Activated T-cell treated with anti-CD3 and anti-CD28 coated beads for 1 hour (primary cell): ENCODE data around the gene CCDC87.
"Not testable (repeated sequence)": the region's sequence is repeated elsewhere in the genome, so short reads cannot be mapped to it uniquely, and the experiment has no call there.

ENCODE experiments used
- DNase-seq: peaks from one replicate; pipeline ENCODE4 v3.0.0-alpha.2; 2020; ENCODE audit warnings: low read depth

Gene CCDC87, protein sequence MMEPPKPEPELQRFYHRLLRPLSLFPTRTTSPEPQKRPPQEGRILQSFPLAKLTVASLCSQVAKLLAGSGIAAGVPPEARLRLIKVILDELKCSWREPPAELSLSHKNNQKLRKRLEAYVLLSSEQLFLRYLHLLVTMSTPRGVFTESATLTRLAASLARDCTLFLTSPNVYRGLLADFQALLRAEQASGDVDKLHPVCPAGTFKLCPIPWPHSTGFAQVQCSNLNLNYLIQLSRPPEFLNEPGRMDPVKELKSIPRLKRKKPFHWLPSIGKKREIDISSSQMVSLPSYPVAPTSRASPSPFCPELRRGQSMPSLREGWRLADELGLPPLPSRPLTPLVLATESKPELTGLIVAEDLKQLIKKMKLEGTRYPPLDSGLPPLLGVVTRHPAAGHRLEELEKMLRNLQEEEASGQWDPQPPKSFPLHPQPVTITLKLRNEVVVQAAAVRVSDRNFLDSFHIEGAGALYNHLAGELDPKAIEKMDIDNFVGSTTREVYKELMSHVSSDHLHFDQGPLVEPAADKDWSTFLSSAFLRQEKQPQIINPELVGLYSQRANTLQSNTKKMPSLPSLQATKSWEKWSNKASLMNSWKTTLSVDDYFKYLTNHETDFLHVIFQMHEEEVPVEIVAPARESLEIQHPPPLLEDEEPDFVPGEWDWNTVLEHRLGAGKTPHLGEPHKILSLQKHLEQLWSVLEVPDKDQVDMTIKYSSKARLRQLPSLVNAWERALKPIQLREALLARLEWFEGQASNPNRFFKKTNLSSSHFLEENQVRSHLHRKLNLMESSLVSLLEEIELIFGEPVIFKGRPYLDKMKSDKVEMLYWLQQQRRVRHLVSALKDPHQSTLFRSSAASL

DNA sequence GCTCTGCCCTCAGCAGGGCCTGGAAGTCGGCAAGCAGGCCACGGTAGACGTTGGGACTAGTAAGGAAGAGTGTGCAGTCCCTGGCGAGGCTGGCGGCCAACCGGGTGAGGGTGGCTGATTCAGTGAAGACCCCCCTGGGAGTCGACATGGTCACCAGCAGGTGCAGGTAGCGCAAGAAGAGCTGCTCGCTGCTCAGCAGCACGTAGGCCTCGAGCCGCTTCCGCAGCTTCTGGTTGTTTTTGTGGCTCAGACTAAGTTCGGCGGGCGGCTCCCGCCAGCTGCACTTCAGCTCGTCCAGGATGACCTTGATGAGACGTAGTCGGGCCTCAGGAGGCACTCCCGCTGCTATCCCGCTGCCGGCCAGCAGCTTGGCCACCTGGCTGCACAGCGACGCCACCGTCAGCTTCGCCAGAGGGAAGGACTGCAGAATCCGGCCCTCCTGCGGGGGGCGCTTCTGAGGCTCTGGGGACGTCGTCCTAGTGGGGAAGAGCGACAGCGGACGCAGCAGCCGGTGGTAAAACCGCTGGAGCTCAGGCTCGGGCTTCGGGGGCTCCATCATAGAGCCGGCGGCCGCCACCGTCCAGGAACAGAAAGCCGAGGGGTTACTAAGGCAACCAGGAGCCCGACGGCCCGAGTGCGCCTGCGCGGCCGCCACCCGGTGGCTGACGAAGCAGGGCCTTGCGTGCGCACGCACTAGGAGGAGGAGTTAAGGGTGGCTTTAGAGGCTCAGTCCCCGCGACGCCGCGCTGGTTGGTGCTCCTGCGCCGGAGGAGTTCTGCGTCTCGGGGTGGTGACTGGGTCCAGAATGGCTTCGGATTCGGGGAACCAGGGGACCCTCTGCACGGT lies at the start of gene CCDC87, which contains the start of gene CCS:
Gene CCDC87 (minus strand): TSS at position 607 of the 846 bp plus-strand sequence. CDS start 48 bp downstream, at position 559.
Gene CCS (plus strand): TSS at position 729 of the 846 bp plus-strand sequence. CDS start 77 bp downstream, at position 806.
- peak; percentile 99 for DNase-seq

DNA sequence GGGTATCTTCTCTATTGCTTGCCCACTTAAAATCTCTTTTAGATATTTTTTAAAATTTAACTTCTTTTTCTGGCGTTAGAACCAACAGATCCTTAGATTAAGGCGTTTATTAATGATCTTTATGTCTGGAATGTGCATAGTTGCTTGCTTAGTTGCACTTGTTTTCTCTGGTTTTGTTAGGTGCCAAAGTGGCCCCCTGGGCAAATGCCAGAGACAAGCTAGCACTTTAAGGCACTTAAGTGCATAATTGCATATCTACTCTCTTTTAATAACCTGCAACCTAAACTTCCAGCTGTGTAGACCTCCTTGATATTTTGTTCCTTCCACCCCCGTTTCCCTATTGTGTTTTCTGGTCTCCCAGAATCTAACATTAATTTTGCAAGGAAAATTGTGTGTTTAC lies 49.0 kb upstream of the CCDC87 start:
- no peak for DNase-seq

DNA sequence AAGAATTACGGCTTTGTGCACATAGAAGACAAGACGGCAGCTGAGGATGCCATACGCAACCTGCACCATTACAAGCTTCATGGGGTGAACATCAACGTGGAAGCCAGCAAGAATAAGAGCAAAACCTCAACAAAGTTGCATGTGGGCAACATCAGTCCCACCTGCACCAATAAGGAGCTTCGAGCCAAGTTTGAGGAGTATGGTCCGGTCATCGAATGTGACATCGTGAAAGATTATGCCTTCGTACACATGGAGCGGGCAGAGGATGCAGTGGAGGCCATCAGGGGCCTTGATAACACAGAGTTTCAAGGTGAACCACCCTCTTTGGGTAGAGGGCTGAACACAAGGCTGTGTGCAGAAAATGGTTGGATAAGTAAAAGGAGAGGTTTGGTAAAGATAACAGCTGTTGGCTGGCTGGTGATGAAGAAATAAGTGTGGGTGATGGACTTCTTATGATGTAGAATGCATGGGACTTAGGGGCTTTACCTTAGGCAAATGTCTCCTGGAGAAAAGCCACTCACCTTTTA lies 47.0 kb upstream of the CCDC87 start:
- not testable (repeated sequence) for DNase-seq

DNA sequence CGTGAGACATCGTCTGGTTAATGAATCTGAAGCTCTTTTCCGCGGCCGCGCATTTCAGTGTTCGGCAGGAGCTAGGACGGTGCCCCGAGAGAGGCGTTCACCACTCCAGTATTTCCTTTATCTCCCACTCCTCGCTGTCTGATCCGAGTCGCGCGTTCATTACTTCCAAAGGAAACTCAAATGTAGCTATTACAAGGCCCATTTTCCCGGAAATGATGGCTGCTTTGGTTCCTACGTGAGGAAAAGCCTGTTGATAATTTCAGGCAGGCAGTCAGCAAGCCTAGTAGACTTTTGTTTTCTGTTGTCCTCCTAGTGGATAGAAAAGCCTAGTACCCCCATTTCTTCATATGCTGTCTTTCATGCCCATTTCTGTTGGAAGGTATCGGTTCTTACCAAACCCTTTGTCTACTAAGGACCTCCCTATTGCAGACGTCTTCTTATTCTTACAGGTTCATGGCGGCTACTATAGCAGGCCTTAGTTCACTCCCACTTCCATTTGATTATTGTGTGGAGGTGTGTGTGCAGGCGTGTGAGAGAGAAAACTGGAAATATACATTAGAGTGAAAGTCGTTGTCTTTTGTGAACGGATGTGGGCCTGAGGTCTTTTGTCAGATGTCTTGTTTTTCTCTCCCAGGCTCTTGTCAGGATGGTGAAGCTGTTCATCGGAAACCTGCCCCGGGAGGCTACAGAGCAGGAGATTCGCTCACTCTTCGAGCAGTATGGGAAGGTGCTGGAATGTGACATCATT lies 46.4 kb upstream of the CCDC87 start:
- DNase-seq = no peak

DNA sequence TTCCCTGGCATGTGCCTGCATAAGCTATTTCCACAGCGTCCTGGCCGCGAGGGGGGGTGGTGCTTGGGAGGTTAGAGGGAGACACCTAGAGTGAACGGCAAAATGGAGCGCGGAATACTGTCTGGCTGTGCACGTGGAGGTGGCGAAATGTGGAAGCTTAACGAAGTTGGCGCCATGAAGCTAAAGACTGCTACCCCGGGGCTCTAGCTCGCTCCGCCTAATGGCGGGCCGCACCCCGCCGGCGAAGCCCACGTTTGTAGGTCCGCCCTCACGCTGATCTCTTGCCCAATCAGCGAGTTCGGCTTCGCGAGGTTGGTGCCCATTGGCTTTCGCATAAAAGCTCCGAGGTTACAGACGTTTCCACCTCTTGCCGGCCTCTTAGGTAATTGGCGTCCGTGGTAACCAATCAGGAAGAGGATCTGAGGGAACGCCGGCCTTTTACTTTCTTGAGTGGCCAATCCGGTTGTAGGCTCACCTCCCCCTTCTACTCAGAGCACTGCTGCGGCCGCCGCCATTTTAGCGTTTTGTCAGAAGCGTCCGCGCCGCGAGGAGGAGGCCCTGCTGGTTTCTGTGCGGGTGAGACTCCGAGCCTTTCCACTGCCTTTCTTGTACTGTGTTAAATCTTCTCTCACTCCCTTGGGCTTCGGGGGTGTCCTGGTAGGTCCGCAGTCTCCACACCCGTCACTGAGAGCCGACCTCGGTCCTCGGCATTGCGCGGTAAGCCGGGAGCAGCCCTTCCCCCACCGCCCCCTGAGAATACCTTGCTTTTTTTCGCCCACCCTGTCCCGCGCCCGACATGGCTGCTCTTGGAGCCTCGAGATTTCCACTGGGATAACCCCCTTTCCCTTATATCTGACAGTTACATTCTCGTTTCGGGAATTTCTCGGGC lies 45.6 kb upstream of the CCDC87 start, which contains the start of gene RBM4:
Gene RBM4 (plus strand): TSS at position 527 of the 889 bp plus-strand sequence. CDS start 1,009 bp downstream, outside the sequence.
- DNase-seq = peak; percentile 87

DNA sequence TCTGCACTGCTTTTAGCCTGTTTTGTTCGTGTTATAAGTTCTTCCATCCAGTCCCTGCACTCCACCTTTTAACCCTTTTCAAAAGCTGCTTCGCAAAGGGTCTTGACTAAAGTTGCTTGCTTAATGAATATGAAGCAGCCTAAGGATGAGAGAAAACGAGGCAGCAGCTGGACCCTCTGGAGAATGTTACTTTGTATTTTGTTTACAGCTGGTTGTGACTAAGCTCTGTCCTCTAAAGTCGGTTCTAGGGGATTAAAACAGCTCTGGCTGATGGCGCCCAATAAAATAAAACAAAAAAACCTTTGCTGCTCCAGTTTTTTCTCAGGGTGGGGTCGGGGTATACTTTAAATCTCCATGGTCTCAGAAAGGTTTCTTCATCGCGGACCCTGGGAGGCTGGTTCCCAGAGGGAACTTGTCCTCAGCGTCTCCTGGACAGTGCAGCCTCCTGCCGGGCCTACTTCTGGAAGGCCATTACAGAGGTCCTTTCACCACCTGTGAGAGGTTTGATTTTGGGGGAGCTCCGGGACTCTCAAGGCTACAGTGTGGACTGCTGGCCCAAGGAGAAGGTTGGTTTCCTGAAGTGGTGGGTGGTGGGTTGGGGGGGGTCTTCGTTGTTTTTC lies 44.8 kb upstream of the CCDC87 start:
- DNase-seq = no peak

DNA sequence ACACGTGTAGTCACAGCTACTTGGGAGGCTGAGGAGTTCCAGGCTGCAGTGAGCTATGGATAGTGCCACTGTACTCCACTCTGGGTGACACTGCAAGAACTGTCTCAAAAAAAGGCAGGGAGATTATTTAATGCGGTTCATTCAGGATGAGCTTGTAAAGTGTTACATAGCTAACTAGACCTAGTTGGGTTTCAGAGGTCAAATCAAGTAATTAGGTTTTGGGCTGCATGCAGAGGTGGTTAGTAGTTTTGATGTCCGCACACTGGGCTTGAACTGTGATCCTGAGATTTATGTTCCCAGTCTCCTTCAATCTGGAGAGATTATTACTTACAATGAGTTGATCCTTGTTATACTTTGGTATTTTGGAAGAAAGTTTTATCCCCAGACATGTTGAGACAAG lies 43.5 kb upstream of the CCDC87 start:
- no peak for DNase-seq

DNA sequence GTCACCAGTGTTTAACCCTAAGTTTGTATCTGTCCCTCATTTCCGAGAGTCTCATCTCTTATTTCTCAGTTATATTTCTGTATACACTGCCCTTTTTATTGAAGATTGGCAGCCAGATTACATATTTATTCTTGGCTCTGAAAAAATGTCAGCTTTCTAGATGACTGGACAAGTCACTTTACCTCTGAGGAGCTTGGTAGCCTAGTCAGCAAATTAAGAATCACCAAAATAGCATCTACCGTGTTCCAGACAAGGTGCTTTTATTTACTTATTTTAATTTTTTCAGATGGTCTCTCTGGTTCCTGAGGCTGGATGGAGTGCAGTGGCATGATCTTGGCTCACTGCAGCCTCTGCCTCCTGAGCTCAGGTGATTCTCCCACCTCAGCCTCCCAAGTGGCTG lies 40.1 kb upstream of the CCDC87 start:
- no peak for DNase-seq

DNA sequence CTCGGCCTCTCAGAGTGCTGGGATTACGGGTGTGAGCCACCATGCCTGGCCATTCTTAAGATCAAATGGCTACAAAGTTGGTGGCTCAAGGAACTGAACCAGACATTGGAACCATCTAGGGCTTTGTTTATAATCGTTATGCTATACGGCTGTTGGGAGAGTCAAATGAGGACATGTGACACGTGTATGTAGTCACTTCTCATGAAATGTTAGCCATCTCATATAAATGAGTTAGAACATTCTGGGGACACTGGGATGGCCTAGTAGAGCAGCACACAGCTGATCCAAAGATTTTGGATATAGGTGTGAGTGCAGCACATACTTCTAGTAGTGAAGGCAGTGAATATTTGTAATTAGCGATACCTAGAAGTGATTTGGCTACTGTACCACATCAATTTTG lies 39.0 kb upstream of the CCDC87 start:
- DNase-seq = no peak

DNA sequence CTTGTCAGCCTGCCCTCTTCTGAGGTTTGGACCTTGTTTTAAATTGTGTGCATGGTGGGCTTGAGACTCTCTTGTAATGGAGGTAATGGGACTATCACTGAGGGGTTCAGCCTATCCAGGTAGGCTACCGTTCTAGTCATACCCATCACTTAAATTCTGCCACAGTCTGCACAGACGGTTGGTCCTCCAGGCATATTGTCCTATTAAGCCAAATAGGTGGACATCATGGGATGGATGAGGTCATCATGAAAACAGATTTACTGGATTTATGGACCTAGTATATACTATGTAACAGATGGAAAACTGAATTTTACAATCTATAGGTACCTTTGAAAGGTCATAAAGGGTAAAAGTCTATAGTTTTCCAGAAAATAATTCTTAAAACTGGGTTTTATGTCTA lies 36.5 kb upstream of the CCDC87 start:
- no peak for DNase-seq

DNA sequence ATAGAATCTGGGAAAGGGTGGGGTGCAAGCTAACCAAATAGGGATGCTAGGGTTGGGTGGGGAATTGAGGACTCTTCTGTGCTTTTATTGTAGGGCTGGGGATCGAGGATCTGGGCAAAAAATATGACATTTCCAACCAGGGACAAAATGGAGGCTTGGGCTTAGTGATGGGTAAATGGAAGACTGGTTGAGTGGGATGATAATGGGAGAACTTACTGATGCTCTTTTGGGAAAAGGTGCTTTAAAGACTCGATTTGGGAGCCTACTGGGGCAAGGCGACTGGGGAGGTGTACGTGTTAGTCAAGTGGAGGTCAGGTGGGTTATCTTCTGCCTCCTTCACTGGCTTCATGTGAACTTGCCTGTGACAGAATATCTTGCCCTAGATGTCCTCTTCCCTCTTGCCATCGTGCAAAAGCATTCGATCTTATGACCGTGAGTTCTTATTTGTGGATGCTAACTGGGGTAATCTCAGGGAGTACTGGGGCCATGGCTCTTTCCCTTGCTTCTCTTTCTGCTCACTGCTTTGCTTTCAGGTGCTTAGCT lies 35.3 kb upstream of the CCDC87 start:
- DNase-seq = no peak

DNA sequence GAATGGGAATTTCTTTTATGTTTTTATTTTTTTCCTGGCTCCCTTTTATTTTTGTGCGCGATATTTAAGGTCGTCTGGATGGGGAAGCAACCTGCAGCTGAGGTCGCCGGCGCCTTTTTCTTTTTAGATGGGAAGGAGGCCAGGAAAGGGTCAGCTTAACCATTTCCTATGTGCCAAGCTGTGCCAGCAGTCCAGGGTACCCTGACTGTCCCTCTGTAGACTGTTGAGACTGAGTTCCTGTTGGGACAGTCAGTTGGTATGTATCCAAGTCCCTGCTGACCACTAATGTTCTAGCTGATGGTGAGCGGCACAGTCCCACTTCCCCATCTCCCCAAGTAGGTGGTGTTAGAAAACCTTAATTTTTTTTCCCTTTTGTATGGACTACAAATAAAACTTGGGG lies 34.1 kb upstream of the CCDC87 start:
- DNase-seq = no peak

DNA sequence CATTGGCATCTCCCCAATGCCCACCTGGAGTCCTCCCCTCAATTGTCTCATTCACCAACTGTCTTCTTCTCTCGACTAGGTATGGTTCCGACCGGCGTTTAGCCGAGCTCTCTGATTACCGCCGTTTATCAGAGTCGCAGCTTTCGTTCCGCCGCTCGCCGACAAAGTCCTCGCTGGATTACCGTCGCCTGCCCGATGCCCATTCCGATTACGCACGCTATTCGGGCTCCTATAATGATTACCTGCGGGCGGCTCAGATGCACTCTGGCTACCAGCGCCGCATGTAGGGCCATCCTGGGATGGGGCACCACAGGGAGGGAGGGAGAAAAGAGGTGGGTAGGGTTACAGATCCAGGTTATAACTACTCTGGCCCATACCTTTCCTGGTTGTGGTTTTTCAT lies 33.5 kb upstream of the CCDC87 start:
- no peak for DNase-seq

DNA sequence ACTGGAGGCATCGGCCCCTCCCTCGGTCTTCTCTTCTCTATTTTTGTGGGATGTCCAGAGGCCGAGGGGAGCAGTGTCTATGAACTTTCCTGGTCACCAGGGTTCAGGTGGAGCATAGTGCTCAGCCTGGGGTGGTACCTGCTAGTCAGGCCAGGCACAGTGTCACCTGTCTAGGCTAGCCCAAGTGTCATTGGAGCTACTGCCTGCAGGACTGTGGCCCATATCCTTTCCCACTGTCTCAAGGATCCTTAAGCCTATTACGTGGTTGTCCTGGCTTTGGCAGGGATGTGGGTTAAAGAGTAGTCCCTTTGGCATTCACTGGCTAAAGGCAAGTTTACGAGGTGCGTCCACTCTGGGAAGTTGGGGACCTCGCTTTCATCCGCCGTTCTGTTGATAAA lies 32.9 kb upstream of the CCDC87 start:
- no peak for DNase-seq

DNA sequence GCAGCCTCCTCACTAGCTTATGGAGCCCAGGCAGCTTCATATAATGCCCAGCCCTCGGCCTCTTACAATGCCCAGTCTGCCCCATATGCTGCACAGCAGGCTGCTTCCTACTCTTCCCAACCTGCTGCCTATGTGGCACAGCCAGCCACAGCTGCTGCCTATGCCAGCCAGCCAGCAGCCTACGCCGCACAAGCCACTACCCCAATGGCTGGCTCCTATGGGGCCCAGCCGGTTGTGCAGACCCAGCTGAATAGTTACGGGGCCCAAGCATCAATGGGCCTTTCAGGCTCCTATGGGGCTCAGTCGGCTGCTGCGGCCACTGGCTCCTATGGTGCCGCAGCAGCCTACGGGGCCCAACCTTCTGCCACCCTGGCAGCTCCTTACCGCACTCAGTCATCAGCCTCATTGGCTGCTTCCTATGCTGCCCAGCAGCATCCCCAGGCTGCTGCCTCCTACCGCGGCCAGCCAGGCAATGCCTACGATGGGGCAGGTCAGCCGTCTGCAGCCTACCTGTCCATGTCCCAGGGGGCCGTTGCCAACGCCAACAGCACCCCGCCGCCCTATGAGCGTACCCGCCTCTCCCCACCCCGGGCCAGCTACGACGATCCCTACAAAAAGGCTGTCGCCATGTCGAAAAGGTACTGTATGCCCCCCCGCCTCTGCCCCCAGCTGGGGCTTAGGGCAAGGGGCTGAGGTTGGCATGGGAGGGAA lies 32.3 kb upstream of the CCDC87 start:
- DNase-seq = no peak

DNA sequence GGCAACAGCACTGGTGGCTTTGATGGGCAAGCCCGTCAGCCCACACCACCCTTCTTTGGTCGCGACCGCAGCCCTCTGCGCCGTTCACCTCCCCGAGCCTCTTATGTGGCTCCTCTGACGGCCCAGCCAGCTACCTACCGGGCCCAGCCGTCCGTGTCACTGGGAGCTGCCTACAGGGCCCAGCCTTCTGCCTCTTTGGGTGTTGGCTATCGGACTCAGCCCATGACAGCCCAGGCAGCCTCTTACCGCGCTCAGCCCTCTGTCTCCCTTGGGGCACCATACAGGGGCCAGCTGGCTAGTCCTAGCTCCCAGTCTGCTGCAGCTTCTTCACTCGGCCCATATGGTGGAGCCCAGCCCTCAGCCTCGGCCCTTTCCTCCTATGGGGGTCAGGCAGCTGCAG lies 31.6 kb upstream of the CCDC87 start:
- no peak for DNase-seq

DNA sequence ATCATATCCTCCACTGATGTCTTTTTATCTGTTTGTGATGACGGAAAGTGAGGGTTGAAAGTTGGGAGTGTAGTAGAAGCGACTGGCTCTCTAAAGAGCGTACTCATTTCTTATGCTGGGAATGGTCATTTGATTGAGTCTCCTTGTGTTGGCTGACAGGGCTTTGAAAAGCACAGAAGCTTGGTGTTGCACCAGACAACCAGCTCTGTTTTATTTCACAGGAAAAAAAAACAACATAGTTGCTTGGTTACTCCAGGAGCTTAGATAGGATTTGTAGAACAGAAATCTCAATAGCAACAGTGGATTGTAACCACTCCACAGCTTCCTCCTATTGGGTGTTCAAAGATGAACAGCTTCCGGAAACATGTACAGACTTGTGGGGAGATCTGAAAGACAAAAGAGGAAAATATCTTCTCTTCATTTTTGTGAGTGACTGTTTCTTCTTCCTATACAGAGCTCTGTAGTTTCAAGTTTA lies 26.3 kb upstream of the CCDC87 start:
- DNase-seq = no peak

DNA sequence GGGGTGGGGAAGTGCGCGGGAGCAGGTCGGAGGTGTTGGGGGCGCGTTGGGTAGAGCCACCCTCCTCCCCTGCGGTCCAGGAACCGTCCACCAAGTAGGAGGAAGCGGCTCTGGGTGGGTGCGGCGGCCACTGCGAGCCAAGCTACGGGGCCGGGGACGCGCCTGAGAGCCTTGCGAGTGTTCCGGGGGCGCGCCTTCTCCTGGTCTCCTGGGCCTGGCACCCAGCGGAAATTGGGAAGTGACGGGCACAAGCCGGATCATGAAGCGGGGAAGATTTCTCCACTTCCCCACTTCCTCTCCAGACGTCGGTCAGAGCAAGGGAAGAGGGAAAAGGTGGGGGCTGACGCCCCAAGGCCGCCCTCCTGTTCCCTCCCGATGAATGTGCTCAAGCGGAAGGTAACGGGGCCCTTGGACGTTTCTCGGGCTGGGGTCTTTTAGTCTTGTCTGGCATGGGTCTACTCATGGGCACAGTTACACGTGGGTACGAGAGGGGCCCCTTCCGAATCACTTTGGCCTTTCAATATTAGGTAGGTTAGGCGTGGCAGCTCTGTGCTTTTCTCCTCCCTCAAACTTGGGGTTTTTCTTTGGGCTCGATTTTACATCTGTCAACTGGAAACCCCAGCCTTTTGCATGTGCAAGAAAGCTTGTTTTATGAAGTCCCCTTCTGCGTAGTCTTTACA lies 24.4 kb upstream of the CCDC87 start:
- no peak for DNase-seq
